GM12875 (cell line): ENCODE measurements around the gene TMEM120B.

ENCODE experiments used
- H3K4me3 ChIP-seq: one replicate; pipeline ENCODE4 v1.5.1; 2011; ENCODE audit warnings: low read depth, low read length, control low read depth
- CTCF ChIP-seq: IDR thresholded peaks from 2 replicates; pipeline ENCODE4 v1.5.1; 2011; ENCODE audit warnings: low read depth, mild to moderate bottlenecking, control low read depth, inconsistent platforms, low read length, moderate library complexity, borderline replicate concordance; ENCODE audit not compliant: insufficient read depth

Gene TMEM120B

GRCh38 chr12:121812921-121813896 lies 100.7 kb downstream of the TMEM120B start:
- no peak overlapping the region for H3K4me3 ChIP-seq
- no peak for TF ChIP-seq CTCF

GRCh38 chr12:121813951-121814350 lies 101.4 kb downstream of the TMEM120B start:
- no peak overlapping the region for H3K4me3 ChIP-seq
- TF ChIP-seq CTCF = no peak

- no peak overlapping the region for H3K4me3 ChIP-seq
- no peak for TF ChIP-seq CTCF
These were observed 102.0 kb downstream of the TMEM120B start for GRCh38 chr12:121814429-121815119.

GRCh38 chr12:121815263-121815662 lies 102.7 kb downstream of the TMEM120B start:
- no peak for TF ChIP-seq CTCF
- H3K4me3 ChIP-seq = no peak overlapping the region

- TF ChIP-seq CTCF = no peak
- no peak overlapping the region for H3K4me3 ChIP-seq
These were observed 104.5 kb downstream of the TMEM120B start for GRCh38 chr12:121816925-121817647.

GRCh38 chr12:121817648-121818043 lies 105.1 kb downstream of the TMEM120B start:
- no peak for TF ChIP-seq CTCF

More at GRCh38 chr12:121817648-121818043, 105.1 kb downstream of the TMEM120B start:
- H3K4me3 ChIP-seq = no peak overlapping the region
